NK-92 (cell line): ENCODE results near the gene RBM26.

Experiments used
- DNase-seq: peaks from one replicate; lab custom pipeline; 2025; ENCODE audit not compliant: unreplicated experiment; lab: John Stamatoyannopoulos, UW

Gene RBM26, protein sequence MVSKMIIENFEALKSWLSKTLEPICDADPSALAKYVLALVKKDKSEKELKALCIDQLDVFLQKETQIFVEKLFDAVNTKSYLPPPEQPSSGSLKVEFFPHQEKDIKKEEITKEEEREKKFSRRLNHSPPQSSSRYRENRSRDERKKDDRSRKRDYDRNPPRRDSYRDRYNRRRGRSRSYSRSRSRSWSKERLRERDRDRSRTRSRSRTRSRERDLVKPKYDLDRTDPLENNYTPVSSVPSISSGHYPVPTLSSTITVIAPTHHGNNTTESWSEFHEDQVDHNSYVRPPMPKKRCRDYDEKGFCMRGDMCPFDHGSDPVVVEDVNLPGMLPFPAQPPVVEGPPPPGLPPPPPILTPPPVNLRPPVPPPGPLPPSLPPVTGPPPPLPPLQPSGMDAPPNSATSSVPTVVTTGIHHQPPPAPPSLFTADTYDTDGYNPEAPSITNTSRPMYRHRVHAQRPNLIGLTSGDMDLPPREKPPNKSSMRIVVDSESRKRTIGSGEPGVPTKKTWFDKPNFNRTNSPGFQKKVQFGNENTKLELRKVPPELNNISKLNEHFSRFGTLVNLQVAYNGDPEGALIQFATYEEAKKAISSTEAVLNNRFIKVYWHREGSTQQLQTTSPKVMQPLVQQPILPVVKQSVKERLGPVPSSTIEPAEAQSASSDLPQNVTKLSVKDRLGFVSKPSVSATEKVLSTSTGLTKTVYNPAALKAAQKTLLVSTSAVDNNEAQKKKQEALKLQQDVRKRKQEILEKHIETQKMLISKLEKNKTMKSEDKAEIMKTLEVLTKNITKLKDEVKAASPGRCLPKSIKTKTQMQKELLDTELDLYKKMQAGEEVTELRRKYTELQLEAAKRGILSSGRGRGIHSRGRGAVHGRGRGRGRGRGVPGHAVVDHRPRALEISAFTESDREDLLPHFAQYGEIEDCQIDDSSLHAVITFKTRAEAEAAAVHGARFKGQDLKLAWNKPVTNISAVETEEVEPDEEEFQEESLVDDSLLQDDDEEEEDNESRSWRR

GRCh38 chr13:79405831-79406596 lies at the start of gene RBM26:
Gene RBM26 (minus strand): TSS chr13:79406255. CDS start chr13:79405774, 481 bp downstream.
- DNase-seq: peak; percentile 58

DNA sequence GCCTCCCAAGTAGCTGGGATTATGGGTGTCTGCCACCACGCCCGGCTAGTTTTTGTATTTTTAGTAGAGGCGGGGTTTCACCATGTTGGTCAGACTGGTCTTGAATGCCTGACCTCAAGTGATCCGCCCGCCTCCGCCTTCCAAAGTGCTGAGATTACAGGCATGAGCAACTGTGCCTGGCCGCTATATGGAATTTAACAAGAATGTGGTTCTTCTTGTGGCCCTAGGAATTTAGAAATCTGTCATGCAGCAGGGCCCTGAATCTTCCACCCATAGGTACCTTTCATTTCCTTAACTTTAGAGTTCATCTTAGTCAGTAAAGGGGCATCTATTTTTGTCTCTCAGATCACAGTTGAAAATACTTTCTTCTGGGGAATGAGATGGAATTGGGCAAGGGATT lies 49.3 kb upstream of the RBM26 start:
- no peak for DNase-seq

GRCh38 chr13:79452239-79452913 lies 46.3 kb upstream of the RBM26 start:
- no peak for DNase-seq

- peak; percentile 11 for DNase-seq
Measured at GRCh38 chr13:79451500-79451962, 45.5 kb upstream of the RBM26 start.

DNA sequence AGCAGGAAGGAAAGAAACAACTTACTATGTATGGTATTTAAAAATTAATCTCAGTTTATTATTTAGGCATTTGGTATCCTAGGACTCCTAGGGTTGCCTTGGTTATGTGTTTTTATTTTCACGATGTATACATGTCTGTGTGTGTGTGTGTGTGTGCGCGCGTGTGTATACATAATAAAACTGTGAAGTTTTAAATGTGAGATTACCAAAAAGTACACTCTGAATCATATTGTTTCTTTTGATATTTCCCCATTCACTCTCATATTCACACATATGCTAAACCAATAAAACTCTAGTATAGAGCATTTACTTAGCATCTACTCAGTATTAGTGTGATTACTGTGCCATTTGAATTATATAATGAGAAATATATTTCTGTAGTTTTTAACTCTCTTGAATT lies 44.1 kb upstream of the RBM26 start:
- no peak for DNase-seq

GRCh38 chr13:79448413-79448812 lies 42.4 kb upstream of the RBM26 start:
- no peak for DNase-seq

- DNase-seq: no peak
Measured at GRCh38 chr13:79447741-79448140, 41.7 kb upstream of the RBM26 start.

- no peak for DNase-seq
Measured at GRCh38 chr13:79447141-79447540, 41.1 kb upstream of the RBM26 start.

DNA sequence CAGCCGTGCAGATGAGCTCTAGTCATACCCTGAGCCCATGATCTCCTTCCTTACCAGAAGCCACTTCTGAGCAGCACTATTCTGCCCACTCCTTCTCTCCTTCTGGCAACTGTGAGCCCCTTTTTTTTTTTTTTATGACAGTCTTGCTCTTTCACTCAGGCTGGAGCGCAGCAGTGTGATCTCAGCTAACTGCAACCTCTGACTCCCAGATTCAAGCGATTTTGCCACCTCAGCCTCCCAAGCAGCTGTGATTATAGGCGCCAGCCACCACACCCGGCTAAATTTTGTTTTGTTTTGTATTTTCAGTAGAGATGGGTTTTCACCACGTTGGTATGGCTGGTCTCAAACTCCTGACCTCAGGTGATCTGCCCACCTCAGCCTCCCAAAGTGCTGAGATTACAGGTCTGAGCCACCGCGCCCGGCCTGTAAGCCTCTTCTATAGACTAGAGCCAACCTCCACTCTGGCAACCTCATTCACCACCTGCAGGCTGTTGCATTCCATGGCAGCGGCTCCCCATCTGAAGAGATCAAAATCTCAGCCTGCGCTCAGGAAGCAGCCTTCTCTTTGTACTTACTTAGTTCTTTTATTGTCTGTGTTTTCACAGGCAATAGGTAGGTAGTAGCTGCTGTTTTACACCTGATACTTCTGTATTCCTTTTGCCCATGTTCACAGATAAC lies 40.1 kb upstream of the RBM26 start:
- DNase-seq: no peak

- DNase-seq: no peak
Measured at GRCh38 chr13:79442706-79443105, 36.7 kb upstream of the RBM26 start.

- DNase-seq: no peak
Measured at GRCh38 chr13:79442221-79442620, 36.2 kb upstream of the RBM26 start.

DNA sequence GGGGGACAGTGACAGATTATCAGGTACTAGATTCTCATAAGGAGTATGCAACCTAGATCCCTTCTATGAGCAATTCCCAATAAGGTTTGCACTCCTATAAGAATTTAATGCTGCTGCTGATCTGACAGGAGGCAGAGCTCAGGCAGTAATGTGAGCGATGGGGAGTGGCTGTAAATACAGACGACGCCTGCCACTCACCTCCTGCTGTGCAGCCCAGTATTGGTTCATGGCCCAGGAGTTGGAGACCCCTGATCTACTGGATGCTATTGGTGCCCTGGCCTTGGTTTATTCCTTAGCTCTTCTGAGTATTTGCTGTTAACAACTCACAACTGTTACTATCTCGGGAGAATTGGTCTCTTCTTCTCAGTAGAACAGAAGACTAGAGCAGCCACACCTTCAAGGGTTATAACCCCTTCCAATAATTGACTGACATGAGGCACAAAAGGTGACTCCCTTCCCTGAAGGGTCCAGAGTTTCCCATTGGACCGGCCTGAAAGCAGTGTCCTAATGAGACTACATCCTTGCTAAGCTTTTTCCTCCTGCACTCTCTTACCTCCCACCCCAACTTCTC lies 35.0 kb upstream of the RBM26 start:
- no peak for DNase-seq

DNA sequence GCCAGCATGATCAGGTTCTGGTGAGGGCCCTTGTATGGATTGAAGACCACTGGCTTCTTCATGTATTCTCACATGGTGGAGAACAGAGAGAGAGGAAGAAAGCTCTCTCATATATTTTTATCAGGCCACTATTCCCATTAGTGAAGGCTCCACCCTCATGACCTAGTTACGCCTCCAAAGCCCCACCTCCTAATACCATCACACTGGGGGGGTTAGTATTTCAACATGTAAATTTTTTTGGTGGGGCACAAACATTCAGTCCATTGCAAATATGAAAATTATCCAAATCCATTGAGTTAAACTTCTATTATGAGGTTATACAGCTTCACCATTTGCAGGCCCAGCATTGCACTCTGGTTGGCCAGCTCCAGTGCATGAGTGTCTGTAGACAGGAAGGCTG lies 33.2 kb upstream of the RBM26 start:
- DNase-seq: no peak

DNA sequence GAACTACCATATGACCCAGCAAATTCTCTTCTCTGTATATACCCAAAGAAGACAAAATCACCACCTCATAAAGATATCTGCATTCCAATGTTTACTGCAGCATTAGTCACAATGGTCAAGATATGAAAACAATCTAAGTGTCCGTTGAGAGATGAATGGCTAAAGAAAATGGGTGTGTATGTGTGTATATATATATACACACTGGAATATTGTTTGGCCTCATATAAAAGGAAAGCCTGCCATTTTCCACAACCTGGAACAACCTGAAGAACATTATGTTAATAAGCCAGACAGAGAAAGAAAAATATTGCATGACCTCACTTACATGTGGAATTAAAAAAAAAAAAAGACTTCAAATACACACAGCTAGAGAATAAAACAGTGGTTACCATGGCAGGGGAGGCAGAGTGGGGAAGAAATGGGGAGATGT lies 29.5 kb upstream of the RBM26 start:
- no peak for DNase-seq

DNA sequence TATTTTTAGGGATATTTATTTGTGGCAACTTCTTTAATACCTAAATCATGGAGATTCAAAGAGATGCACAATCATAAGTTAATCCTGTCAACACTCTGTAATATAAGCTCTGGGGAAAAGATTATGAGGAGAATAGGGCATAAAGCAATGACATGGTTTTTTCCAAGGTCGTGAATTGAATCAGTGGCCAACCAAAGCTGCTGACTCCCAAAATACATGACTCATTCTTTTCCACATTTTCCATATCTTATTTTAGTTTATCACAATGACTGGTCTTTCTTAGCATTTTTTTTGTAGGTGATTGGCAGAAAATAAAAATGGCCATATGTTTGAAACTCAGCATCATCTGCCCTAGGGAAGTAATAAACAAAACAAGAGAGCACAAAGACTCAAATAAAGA lies 28.5 kb upstream of the RBM26 start:
- no peak for DNase-seq

- DNase-seq: no peak
Measured at GRCh38 chr13:79432992-79433391, 26.9 kb upstream of the RBM26 start.

DNA sequence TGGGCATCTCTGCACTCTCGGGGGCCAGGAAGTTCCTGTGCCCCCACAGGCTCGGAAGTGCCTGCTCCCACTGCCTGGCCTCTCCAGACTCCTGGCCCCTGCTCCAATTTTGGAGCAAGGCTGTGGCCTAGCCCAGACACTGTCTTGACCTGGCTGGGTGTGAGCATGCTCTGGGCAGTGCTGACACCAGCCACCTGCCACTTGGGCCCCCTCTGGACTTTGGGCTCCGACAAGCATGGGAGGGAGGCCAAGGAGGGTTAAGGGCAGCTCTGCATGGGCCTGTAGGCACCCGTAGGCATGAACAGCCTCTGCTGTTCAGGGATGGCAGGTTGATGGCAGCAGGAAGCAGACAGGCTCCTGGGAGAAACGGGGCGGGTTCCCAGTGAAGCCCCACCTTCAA lies 26.0 kb upstream of the RBM26 start:
- DNase-seq: no peak

GRCh38 chr13:79429309-79429708 lies 23.3 kb upstream of the RBM26 start:
- no peak for DNase-seq

GRCh38 chr13:79427883-79428282 lies 21.8 kb upstream of the RBM26 start:
- DNase-seq: no peak

DNA sequence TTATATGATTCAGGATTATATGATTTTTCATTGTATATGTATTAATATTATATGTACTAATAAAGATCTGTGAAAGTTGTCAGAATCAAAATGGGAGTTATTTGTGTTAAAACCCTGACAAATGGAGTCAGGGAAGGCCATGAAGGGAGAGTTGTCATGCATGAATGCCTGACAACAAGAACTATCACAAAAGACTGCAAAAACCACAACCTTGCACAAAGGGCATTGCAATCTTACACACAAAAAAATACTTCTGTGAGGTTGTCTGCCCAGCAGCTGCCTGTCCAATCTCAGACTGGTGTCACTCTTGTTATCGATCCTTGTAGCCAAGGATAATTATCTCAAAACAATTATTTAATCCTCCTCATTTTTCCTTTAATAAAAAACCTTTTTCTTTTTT lies 21.2 kb upstream of the RBM26 start:
- DNase-seq: no peak
